NCI-H187 treated with DMSO at 0.1 percent for 48 hours (cell line): Measurements from ENCODE around the gene ADCY2.

Experiments used
- DNase-seq: peaks from one replicate; lab custom pipeline; 2025; lab: John Stamatoyannopoulos, UW

ADCY2 gene

DNA sequence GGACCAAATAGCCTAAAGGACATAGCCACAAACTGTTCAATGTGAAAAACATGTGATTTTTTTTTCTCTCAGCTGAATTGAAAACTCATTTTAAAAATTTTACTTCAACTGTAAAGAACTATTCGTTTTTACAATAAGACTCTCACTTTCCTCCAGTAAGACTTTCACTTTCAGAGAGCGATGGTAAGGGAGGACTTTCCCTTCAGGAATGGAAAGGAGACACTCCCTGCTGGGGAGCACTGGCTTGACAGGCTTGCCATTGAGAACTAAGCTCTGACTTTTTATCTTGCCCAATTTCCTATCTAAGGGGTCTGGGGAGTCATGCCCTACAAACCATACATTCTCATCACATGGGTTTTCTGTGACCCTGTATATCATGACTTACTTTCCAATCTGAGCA lies 268.3 kb downstream of the ADCY2 start:
- DNase-seq = no peak

DNA sequence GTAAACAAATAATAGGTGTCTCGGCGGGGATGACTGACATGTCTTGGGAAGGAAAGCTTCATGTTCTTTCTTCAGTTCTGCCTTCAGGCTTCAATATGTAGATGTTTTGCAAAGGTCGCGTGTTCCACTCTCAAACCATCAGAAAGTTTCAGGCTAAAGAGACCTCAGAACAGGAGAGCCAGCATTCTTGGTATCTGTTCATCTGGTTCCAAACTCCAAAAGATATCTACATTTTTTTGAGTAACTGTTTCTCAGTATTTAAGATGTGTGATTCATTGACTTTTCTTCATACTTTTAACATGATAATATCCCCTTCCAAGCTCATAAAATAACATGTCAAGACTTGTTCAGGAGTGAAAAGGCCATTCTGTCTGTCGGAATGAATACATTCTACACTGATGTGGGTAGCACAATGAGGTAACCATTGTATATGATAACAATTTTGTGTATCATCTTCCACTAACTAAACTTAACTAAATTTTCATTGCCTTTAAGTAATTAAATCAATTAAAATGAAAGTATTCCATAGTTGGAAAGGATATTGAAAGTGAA lies 271.4 kb downstream of the ADCY2 start:
- DNase-seq = no peak

DNA sequence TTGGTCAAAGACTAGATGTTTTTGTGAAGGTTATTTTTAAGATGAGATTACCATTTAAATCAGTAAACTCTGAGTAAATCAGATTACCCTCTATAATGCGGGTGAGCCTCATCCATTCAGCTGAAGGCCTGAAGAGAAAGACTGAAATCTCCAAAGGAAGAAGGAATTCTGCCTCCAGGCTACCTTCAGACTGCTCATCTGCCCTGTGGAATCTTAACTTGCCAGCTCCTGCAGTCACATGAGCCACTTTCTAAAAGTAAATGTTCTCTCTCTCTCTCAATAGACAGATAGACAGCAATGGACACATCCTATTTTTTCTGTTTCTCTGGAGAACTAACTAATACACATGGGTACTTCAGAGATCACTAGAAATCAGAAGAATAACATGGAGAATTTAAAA lies 272.2 kb downstream of the ADCY2 start:
- no peak for DNase-seq

DNA sequence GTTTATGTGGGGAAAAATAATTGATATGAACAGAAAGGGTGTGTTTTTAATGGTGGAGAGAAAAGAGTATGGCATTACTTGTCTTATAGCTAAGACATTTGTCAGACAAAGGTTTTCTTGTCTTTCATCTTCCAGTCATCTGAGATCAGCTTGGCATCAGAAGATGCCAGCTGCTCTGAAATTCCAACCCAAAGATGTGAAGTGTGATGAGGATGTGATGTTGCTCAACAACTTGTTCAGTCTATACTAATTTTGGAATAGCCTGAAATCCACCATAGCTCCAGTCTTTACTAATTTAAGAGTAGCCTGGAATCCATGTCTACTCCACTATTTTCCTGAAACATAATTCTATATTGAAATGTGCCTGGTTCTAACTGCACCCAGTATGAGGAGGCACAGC lies 272.7 kb downstream of the ADCY2 start:
- no peak for DNase-seq

DNA sequence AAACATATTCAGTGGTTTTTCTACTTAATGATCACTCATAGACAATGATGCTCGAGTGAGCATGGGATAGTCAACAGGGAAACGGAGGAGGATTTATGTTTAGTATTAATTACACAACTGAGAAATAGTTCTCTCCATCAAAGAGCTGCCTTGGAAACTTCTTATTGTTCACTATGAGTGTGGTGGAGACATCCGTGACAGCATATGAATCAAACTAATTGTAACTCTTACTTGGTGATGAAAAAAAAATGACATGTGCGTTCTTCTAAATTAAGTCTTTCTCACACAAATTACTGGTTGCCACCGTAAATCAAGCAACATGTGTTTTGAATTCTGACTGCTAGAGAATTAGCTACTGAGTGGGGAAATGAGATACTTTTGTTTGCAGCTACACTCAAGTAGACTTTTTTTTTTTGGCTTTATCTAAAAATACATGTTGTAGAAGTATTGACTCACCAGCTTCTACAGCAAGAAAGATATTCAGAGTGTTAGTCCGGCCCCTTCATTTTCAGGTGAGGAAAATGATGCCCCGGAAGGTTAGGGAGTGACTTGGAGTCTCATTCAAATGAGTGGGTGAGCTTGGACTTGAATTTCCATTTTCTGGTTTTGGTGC lies 275.5 kb downstream of the ADCY2 start:
- no peak for DNase-seq

DNA sequence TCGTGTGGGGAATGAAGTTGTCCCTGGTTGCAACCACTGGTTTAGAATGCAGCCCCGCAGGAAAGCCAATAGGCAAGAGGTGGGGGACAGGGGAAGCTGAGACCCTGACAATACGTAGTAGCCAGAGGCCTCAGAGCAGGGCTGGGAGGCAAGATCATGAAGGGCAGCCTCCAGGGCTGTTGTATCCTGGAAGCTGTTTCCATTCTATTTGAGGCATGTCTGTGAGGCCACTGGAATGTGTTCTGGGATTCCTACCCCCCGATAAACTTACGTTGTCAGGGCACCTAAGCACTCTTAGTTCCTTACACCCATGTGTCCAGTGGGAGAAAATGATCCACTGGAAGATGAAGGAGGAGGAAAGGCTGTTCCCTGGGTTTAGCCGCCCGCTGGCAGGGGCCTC lies 277.7 kb downstream of the ADCY2 start:
- DNase-seq = no peak

DNA sequence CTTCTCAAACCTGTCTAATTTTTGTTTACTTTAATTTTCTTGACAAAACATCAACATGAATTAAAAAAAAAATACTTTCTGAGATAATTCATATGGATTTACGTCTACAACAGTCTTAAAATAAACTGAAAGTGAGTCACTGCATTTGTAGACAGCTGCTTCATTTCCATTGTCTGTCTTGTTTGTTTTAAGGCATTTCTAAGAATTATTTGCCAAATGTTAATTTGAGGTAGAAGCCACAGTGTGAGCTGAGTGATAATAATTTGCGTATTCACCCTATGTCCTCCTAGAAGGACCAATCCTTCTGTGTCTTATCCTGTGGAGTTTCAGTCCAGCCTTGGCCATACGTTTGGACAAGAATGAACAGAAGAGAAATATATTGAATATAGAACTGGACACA lies 280.5 kb downstream of the ADCY2 start:
- DNase-seq = no peak

DNA sequence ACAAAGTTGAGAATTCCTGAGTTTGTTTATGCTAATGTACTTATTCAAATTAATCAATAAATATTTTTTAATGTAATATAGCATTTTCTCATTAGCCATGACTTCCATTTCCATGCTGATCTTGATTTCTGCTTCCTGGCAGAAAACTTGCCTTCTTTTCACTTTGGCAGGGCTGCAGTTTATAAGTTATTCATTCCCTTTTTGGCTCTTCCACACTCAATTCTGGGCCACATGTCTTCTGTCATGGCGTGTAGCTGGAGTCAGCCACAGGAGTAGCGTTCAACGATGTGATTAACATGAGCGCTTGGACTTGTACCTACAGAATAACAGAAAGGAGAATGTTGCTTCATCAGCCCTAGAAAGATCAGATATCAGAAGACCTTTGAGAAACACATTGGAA lies 282.1 kb downstream of the ADCY2 start:
- no peak for DNase-seq

DNA sequence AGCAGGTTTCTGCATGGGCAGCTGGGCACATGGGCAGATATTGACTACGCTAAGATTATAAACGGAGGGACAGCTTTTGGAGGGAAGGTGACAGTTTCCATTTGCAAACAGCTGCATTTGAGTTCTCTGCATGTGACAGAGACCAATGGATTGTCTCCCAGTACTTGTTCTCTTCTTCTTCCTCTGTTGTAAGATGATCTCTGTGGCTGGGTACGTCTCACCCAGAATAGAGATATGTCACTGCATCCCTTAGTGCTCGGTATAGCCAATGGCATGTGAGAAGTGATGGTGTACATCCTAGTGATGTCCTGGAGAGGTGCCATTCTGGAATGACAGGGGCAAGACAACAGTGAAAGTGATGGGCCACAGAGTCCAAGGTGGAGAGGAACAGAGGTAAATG lies 283.7 kb downstream of the ADCY2 start:
- no peak for DNase-seq

DNA sequence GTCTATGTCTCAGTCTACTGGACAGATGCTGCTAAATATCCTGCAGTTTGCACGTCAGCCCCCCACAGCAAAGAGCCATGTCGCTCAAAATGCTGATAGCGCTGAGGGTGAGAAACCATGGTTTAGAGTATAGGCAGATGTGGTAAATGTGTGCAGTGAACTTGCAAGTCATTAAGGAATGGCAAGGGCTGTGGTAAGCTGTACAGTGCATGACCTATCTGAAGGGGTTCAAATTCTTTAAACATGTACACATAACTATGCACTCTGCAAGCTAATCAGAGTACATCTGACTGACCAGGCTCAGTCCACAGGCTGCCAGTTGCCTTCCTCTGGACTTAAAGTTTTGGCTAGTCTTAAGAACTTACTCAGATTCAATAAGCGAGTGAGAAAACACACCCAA lies 284.3 kb downstream of the ADCY2 start:
- DNase-seq = no peak

DNA sequence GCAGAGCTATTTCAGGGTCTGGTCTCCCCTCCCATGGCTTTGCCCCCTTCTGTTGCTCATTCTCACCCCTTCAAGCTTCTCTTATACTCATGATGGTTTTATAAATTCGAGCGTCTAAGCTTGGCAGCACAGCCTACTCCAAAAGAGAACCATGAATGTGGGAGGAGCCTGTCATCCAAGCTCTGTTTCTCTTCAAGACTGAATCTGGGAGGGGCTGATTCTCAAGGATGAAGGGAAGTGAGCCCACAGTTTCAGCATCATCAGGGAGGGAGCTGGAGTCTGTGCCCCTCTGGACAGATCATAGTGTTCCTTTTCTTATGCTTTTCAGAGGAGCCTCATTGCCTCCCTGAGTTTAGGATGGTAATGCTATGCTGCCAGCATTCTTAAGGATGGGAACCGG lies 286.4 kb downstream of the ADCY2 start:
- no peak for DNase-seq

DNA sequence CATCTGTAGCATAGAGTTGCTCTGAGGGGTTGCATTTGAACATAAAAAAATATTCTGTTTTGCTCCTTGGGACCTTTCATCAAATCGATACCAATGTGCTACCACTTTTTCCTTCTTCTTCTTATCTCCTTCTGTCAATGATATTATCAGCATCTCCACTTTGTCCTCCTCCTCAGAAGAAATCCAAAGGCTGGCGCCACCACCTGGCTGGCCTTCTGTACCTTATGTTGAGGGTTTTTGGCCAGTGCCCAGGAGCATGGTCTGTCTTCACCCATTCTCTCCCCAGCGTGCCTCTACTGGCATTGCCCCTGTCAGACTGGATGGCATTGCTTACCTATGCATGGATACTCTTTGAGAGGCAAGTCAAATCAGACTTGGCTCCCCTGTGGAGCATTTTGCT lies 287.8 kb downstream of the ADCY2 start:
- no peak for DNase-seq

DNA sequence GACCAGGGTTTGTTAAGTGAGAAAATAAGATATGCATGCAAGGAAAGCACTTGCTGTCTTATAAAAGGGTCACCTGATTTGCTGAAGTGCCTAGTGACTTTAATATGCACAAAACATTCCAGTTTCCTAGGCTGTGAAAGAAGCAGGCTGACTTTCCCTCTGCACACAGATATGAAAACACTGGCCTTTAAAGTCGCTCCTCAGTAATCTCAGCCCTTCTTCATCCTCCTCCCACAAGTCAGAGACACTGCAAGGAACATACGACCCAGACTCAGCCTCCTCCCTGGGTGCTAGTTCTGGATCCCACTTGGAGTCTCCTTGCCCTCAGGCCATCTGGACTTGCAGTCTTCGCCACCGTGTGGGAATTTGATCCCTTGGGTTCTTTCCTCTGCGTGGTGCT lies 288.9 kb downstream of the ADCY2 start:
- DNase-seq = no peak

DNA sequence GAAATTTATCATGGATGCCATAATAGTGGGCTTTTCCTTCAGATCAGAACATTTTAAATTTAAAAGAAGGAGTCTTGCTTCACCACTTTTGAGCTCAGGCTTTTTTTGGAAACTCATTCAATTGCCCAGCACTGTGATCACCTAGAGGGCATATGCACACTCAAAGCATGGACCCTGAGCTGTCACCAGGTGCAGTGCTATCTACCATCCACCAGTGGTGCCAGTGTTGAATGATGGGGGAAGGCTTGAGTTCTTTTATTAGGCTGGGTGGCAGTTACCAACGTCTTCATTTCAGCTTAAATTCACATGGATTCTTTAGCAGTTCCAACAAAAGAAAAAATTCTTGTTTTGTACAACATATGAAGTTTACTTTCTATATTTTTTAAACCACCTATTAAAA lies 290.9 kb downstream of the ADCY2 start:
- DNase-seq = no peak

DNA sequence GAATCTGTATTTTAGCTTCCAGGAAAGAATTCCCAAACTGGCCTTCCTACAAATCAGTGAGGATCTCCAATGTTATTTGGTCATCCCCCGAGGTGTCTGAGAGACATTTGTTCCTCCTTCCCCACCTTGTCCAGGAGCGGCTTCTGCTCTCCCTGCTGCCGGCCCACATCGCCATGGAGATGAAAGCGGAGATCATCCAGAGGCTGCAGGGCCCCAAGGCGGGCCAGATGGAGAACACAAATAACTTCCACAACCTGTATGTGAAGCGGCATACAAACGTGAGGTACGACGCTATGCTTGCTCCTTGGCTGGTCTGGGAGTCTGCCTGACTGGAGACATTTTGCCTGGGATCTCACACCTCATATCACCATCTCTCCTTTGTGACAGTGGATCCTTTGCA lies 294.6 kb downstream of the ADCY2 start:
- no peak for DNase-seq

DNA sequence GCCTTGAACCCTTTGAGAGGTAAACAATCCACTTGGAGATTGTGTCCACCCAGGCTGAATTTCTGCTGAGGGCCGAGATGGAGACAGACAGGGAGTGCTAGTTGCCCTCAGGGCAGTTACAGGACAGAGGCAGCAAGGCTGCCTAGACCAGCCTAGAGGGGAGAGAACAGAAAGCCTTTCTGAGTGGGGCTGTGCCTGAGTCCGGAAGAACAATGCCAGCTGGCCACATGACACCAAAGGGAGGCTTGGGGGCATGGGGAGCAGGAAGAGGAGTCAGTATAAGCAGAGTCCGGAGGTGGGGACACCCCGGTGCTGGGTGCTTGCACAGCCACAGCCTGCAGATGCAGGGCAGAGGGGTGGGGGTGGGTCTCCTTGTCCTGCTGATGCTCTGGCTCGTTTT lies 309.3 kb downstream of the ADCY2 start:
- no peak for DNase-seq

DNA sequence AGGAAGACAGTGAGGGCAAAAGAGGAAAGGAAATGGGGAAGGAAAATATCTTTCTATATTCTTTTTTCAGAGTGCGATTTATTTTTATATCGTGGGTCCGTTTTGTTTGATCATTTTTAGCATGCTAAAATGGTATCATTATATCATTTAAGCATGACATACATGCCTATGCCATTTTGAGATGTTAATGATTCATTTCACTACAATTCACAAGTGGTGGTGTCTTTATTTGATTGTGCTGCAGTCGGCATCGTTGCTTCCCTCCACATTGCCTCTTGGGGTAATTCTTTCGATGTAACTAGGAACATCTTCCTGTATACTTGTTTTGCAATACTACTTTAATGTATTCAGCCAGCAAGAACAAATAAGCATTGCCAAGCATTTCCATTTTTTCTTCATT lies 309.8 kb downstream of the ADCY2 start:
- no peak for DNase-seq

DNA sequence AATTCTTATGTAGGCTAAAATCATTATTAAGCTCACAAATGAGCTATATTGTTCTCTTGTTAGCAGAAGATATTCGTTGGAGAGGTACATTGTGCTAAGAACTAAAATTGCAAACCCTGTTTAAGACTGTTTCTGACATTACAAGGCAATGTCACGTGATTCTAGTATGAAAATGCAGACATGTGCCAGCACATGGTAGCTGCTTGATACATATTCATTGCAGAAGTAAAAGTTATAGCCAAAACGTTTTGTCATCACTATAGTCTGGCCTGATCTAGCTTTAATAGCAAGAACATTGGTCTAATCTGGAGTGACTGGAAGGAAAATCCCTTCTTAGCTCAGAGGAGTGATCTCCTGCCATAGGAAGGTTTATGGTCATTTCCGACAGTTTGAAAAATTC lies 310.3 kb downstream of the ADCY2 start:
- no peak for DNase-seq

DNA sequence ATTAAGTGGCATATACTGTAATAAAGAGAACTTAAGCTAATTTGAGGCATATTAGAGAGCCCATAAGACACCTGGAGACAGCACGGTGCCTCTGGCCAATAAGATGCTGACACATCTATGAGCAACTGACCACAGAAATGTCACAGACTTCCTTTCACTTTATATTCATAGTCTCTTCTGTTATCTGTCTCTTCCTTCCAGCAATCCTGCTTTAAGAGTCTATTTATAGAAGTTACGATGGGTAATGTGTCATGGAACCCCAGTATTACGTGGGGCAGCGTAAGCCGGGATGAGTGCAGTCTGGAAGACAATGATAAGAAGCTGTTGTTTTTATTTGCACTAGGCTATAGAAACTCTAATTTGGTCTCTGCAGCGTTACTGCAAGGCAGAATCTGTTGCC lies 318.2 kb downstream of the ADCY2 start:
- no peak for DNase-seq

DNA sequence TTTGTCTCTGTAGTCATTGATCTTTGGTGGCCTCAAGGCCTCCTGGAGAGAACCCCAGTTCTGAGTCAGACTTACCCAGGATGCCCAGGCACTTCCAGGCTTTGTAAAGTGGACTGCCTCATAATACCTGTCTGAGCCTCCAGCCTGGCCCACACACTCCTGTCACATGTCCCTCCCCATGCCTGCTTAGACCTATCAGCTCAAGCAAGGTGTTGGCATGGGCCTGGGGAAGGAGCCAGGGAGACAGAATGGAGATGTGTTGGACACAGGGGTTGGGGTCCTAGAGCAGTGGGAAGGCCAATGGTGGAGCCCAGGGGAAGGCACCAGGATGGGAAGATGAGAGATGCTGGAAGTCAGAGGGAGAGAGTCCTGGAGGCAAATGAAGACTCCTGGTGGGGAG lies 318.8 kb downstream of the ADCY2 start:
- no peak for DNase-seq

DNA sequence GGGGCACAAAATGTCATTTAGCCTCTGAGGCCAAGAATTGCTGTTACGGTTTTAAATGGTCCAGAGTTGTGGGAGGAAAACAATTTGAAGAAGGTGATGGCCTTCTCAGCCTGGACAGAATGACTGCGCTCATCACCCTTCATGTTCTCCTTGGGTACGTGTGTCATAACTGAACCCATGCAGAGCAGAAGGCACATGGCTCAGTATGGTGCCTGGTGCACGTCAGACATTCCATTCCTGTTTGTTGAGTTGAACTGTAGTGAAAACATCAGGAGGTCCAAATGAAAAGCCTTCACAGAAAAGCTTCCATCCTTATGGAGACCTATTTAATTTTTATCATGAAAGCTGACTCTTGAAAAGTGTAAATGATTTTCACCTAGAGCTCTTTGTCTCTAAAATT lies 321.8 kb downstream of the ADCY2 start:
- DNase-seq = no peak

DNA sequence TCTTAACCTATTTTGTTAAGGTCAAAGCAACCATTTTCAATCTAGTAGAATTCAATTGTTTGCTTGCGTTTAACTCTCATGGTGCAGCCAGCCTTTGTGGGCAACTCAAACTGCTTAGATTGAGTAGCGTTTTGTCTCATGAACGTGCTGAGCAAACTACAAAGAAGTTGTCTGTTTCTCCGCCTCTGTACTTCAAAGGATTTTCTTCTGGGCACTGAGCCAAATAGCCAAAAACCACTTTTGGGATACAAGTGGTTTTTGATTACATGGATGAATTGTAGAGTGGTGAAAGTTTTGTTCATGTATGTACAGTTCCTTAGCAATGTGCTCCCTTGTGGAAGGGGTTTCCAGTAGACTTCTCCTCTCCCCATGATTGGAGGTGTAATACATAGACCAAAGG lies 332.1 kb downstream of the ADCY2 start:
- no peak for DNase-seq

DNA sequence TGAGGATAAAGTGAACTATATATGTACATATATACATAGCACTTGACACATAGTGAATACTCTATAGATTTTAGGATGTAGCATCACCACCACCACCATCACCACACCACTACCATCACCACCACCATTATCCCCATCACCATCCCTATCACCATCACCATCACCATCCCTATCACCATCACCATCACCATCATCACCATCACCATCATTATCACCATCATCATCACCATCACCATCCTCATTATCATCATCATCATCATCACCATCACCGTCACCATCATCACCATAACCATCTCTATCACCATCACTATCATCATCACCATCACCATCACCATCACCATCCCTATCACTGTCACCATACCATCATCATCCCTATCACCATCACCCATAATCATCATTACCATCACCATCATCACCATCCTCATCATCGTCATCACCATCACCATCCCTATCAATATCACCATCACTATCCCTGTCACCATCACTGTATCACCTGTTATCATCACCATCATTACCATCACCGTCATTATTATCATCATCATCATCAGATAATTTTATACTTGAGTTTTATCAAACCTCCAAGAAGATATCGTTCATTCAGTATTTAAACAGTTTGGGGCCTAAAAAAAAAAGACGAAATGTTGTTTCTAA lies 345.6 kb downstream of the ADCY2 start:
- DNase-seq = no peak

DNA sequence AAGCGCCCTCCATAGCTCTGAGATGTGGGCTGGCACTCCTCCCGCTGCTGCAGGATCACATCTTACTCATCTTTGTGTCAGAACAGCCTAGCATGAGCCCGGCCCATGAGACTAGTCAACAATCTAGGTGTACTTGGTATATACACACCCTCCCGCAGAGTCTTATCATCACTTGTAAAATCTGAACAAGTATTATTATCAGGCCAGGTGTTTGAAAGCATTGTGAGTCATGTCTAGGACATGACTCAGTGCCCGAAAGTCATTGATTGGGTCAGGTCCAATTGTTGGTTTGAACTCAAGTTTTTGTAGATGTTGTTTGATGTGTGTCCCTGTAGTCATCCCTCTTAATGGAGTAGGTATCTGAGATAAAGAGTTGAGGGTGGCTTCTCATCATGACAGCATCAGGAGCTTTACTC lies 346.3 kb downstream of the ADCY2 start:
- no peak for DNase-seq
